Measurements from ENCODE around the gene ZC3H6.
"Not testable (repeated sequence)": the region's sequence is repeated elsewhere in the genome, so short reads cannot be mapped to it uniquely, and the experiment has no call there.

Gene ZC3H6

GRCh38 chr2:112352292-112352691 lies 76.9 kb downstream of the ZC3H6 start:
- 100% methylated on average over 1 of the region's 2 CpGs for WGBS, 2 experiments (ENCODE audit: insufficient coverage in 2 of 2)
- not testable (repeated sequence) for H3K27ac ChIP-seq (ENCODE audit: low read depth, low read length, severe bottlenecking); H3K9me3 ChIP-seq (ENCODE audit: control insufficient read depth, low read length); H3K4me1 ChIP-seq (ENCODE audit: control insufficient read depth, insufficient read depth, low read length, poor library complexity, severe bottlenecking); H3K36me3 ChIP-seq (ENCODE audit: control insufficient read depth, insufficient read depth, low read length); H3K4me3 ChIP-seq (ENCODE audit: extremely low read depth, insufficient read depth, low read length, poor library complexity, severe bottlenecking)

GRCh38 chr2:112352809-112353603 lies 77.6 kb downstream of the ZC3H6 start:
- H3K9me3 ChIP-seq (ENCODE audit: control insufficient read depth, low read length); H3K36me3 ChIP-seq (ENCODE audit: control insufficient read depth, insufficient read depth, low read length); H3K27ac ChIP-seq (ENCODE audit: low read depth, low read length, severe bottlenecking); H3K4me3 ChIP-seq (ENCODE audit: extremely low read depth, insufficient read depth, low read length, poor library complexity, severe bottlenecking); H3K4me1 ChIP-seq (ENCODE audit: control insufficient read depth, insufficient read depth, low read length, poor library complexity, severe bottlenecking): not testable (repeated sequence)
- no CpG with 5 or more reads among the region's 25 CpGs for WGBS, 2 experiments (ENCODE audit: insufficient coverage in 2 of 2)

- WGBS, 2 experiments (ENCODE audit: insufficient coverage in 2 of 2), result no CpG with 5 or more reads among the region's 2 CpGs
- not testable (repeated sequence) for H3K9me3 ChIP-seq (ENCODE audit: control insufficient read depth, low read length); H3K4me1 ChIP-seq (ENCODE audit: control insufficient read depth, insufficient read depth, low read length, poor library complexity, severe bottlenecking); H3K36me3 ChIP-seq (ENCODE audit: control insufficient read depth, insufficient read depth, low read length); H3K4me3 ChIP-seq (ENCODE audit: extremely low read depth, insufficient read depth, low read length, poor library complexity, severe bottlenecking); H3K27ac ChIP-seq (ENCODE audit: low read depth, low read length, severe bottlenecking)
Measured at GRCh38 chr2:112354335-112354734, 78.9 kb downstream of the ZC3H6 start.

- not testable (repeated sequence) for H3K9me3 ChIP-seq (ENCODE audit: control insufficient read depth, low read length)
Measured at GRCh38 chr2:112360055-112360454, 84.7 kb downstream of the ZC3H6 start.

More at GRCh38 chr2:112360055-112360454, 84.7 kb downstream of the ZC3H6 start:
- H3K4me3 ChIP-seq (ENCODE audit: extremely low read depth, insufficient read depth, low read length, poor library complexity, severe bottlenecking); H3K36me3 ChIP-seq (ENCODE audit: control insufficient read depth, insufficient read depth, low read length); H3K4me1 ChIP-seq (ENCODE audit: control insufficient read depth, insufficient read depth, low read length, poor library complexity, severe bottlenecking); H3K27ac ChIP-seq (ENCODE audit: low read depth, low read length, severe bottlenecking): not testable (repeated sequence)
- WGBS, 2 experiments (ENCODE audit: insufficient coverage in 2 of 2), result 81 to 100% methylated on average over 3 to 4 of the region's 7 CpGs
